SK-N-SH (cell line): ENCODE measurements around the gene TTC7B. TPM values are rescaled to one million over a fixed set of nuclear protein-coding genes. Genes with fewer than 3 reads are reported as not detected.

Experiments used
- CTCF ChIA-PET: fragments of 300-600, 350-600 bp; formaldehyde crosslinking; extraction: SDS; loops from one replicate; lab custom pipeline; 2021; lab: Yijun Ruan, JAX
- POLR2A ChIA-PET: fragments of 350-600 bp; sonication (Branson Sonifier 250); formaldehyde crosslinking; extraction: SDS; loops from one replicate; lab custom pipeline; 2020; ENCODE audit warnings: antibody characterized with exemption, inconsistent platforms; lab: Yijun Ruan, JAX
- DNase-seq: peaks from one replicate; pipeline ENCODE4 v3.0.0; 2012
- H2AFZ ChIP-seq: fragments of 200-600 bp; sonication (generic); 2 replicates; pipeline ENCODE4 v1.8.1; 2016; ENCODE audit warnings: antibody characterized with exemption, mild to moderate bottlenecking, low read depth
- H3F3A ChIP-seq: fragments of 200-600 bp; sonication (generic); replicated peaks from 2 replicates; pipeline ENCODE3; 2016; ENCODE audit warnings: antibody characterized with exemption, mild to moderate bottlenecking; ENCODE audit not compliant: insufficient read depth
- H3K27ac ChIP-seq, 2 experiments: fragments of 200-500 bp in 1 of 2; fragments of 200-600 bp in 1 of 2; sonication (Bioruptor generic) in 1 of 2; sonication (generic), shearing (Covaris generic) in 1 of 2; 2 replicates each; pipeline versions ENCODE4 v1.5.1 to v1.6.1; 2014 to 2016; ENCODE audit warnings: low read depth in 2 of 2, inconsistent platforms in 1 of 2, low read length in 1 of 2, mild to moderate bottlenecking in 1 of 2, mixed read lengths in 1 of 2
- H3K27me3 ChIP-seq: fragments of 200-600 bp; sonication (generic), shearing (Covaris generic); 2 replicates; pipeline ENCODE4 v1.6.1; 2016; ENCODE audit warnings: mixed run types; ENCODE audit not compliant: insufficient read depth
- H3K36me3 ChIP-seq, 2 experiments: fragments of 200-500 bp in 1 of 2; fragments of 200-600 bp in 1 of 2; sonication (Bioruptor generic) in 1 of 2; sonication (generic) in 1 of 2; replicated peaks in 1 of 2; 2 replicates each; pipeline versions ENCODE3 to v1.5.1; 2014 to 2016; ENCODE audit warnings: low read length in 1 of 2, mild to moderate bottlenecking in 1 of 2; ENCODE audit not compliant: insufficient read depth in 2 of 2, control insufficient read depth in 1 of 2
- H3K4me1 ChIP-seq, 2 experiments: fragments of 200-500 bp in 1 of 2; fragments of 200-600 bp in 1 of 2; sonication (Bioruptor generic) in 1 of 2; sonication (generic), shearing (Covaris generic) in 1 of 2; 2 replicates each; pipeline versions ENCODE4 v1.5.1 to v1.6.1; 2014 to 2016; ENCODE audit warnings: low read depth in 1 of 2, low read length in 1 of 2, mixed run types in 1 of 2; ENCODE audit not compliant: insufficient read depth in 2 of 2, control insufficient read depth in 1 of 2
- H3K4me2 ChIP-seq: fragments of 200-600 bp; sonication (generic), shearing (Covaris generic); 2 replicates; pipeline ENCODE4 v1.6.1; 2017; ENCODE audit warnings: mixed run types
- H3K4me3 ChIP-seq, 2 experiments: fragments of 200-500 bp in 1 of 2; fragments of 200-600 bp in 1 of 2; sonication (Bioruptor generic) in 1 of 2; sonication (generic), shearing (Covaris generic) in 1 of 2; 2 replicates each; pipeline versions ENCODE4 v1.5.1 to v1.8.1; 2014 to 2016; ENCODE audit warnings: low read depth in 2 of 2, inconsistent platforms in 1 of 2, low read length in 1 of 2, mild to moderate bottlenecking in 1 of 2, mixed read lengths in 1 of 2, moderate library complexity in 1 of 2
- H3K79me2 ChIP-seq: fragments of 200-600 bp; sonication (generic); 2 replicates; pipeline ENCODE4 v1.8.1; 2017; ENCODE audit warnings: mild to moderate bottlenecking; ENCODE audit not compliant: insufficient read depth
- H3K9ac ChIP-seq: fragments of 200-600 bp; sonication (generic); 2 replicates; pipeline ENCODE4 v1.6.1; 2017; ENCODE audit warnings: mixed run types
- H3K9me2 ChIP-seq: fragments of 200-600 bp; sonication (generic); 2 replicates; pipeline ENCODE4 v1.6.1; 2017; ENCODE audit warnings: mixed run types
- H3K9me3 ChIP-seq: fragments of 200-600 bp; sonication (generic); 2 replicates; pipeline ENCODE4 v1.6.1; 2017; ENCODE audit warnings: mixed run types, mild to moderate bottlenecking, moderate library complexity
- H4K20me1 ChIP-seq: fragments of 200-600 bp; sonication (generic); 2 replicates; pipeline ENCODE4 v1.6.1; 2017; ENCODE audit warnings: mild to moderate bottlenecking, mixed run types; ENCODE audit not compliant: insufficient read depth
- CHD2 ChIP-seq: fragments of 150-350 bp; IDR thresholded peaks from 2 replicates; pipeline ENCODE4 v1.6.1; 2018; ENCODE audit warnings: low read length; ENCODE audit not compliant: partially characterized antibody
- EP300 ChIP-seq, 2 experiments: IDR thresholded peaks; 2 replicates each; pipeline versions ENCODE4 v1.4.0 to v1.6.1; 2012; ENCODE audit warnings: borderline replicate concordance in 1 of 2, low read depth in 1 of 2, low read length in 1 of 2
- FOSL2 ChIP-seq: IDR thresholded peaks from 2 replicates; pipeline ENCODE4 v1.4.0; 2012; ENCODE audit warnings: low read depth, mild to moderate bottlenecking, moderate library complexity, borderline replicate concordance
- GABPA ChIP-seq: IDR thresholded peaks from 2 replicates; pipeline ENCODE4 v1.4.0; 2012; ENCODE audit warnings: low read depth, mild to moderate bottlenecking
- GATA2 ChIP-seq: sonication (generic); formaldehyde crosslinking; IDR thresholded peaks from 2 replicates; pipeline ENCODE4 v1.5.0; 2020; ENCODE audit warnings: mild to moderate bottlenecking, missing genetic modification reagents
- POLR2AphosphoS5 ChIP-seq: IDR thresholded peaks from 2 replicates; pipeline ENCODE4 v1.6.1; 2012; ENCODE audit warnings: low read depth, low read length
- RFX5 ChIP-seq: IDR thresholded peaks from 2 replicates; pipeline ENCODE4 v1.6.1; 2012; ENCODE audit warnings: mild to moderate bottlenecking, improper control_type of control experiment, low read length
- TAF1 ChIP-seq: IDR thresholded peaks from 2 replicates; pipeline ENCODE4 v1.6.1; 2012; ENCODE audit warnings: low read depth, mild to moderate bottlenecking, low read length, moderate library complexity, borderline replicate concordance
- TEAD4 ChIP-seq: IDR thresholded peaks from 2 replicates; pipeline ENCODE4 v1.4.0; 2012; ENCODE audit warnings: mild to moderate bottlenecking, borderline replicate concordance; ENCODE audit not compliant: insufficient read depth
- USF2 ChIP-seq: fragments of 150-350 bp; IDR thresholded peaks from 2 replicates; pipeline ENCODE4 v1.6.1; 2017; ENCODE audit warnings: antibody characterized with exemption, low read length, low read depth, borderline replicate concordance
- YY1 ChIP-seq: IDR thresholded peaks from 2 replicates; pipeline ENCODE4 v1.4.0; 2012; ENCODE audit warnings: low read depth, mild to moderate bottlenecking
- WGBS: methylation state at CpG from one replicate; pipeline ENCODE4 v1.1.6; 2017; ENCODE audit warnings: low lambda C conversion rate; 5-methylcytosine and 5-hydroxymethylcytosine counted together
- polyA plus RNA-seq, 3 experiments: library from polyadenylated mRNA; depleted of rRNA; stranded (reverse); fragments of >200 nt; gene quantifications; 2 replicates each; pipeline ENCODE4 v1.2.3, GENCODE V29; 2012
- TF ChIP-seq, protein P1 (sequence below): IDR thresholded peaks from 2 replicates; pipeline ENCODE4 v1.4.0; 2012; ENCODE audit warnings: low read depth
- TF ChIP-seq, protein P2 (sequence below): fragments of 150-350 bp; IDR thresholded peaks from 2 replicates; pipeline ENCODE4 v1.6.1; 2016; ENCODE audit warnings: mild to moderate bottlenecking, low read depth, low read length

Gene TTC7B
- polyA plus RNA-seq, 1 of the 3 experiments (the other 2 are of a cell fraction), result 43.1 TPM

DNA sequence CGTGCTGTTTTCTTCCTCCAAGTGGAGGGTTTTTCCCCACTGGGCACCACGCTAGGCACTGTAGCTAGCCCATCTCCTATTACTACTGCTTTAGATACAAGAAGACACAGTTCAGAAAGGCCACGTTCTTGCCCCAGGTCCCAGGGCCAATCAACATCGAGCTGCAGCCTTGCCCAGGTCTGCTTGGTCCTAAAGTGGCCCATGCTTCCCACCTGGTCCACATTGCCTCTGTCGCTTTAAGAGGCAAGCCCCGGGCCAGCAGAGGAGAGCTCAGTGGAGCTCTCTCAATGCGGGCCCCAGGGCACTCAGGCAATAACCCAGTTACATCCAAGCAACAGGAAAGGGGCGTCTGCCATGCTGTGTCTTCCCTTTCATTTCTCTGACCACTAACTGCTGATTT, 271.3 kb downstream of the TTC7B start:
- Histone ChIP-seq H3K27me3 (no peaks in the 10 kb centered on the region), H2AFZ (no peak overlapping the region), H3K4me2 (no peak overlapping the region), H3F3A (no peaks in the 10 kb centered on the region), H3K9me3 (no peaks in the 10 kb centered on the region), H3K36me3 (no peaks in the 10 kb centered on the region), H3K9me2 (no peaks in the 10 kb centered on the region), H3K4me1 (peaks cover 0 to 60% of the 10 kb centered on the region in 2 experiments; a peak in 2 of 4 replicates), H3K79me2 (no peaks in the 10 kb centered on the region), H3K27ac (peak overlapping the region in 1 of 2 experiments; percentile 94; a peak in 2 of 4 replicates), H3K4me3 (no peak overlapping the region), H4K20me1 (no peaks in the 10 kb centered on the region), H3K9ac (no peak overlapping the region)
- POLR2A ChIA-PET, result interaction anchor here (0.5 to 3.3 kb wide), 2 partner anchors 23 to 72 kb away, joined by 3 to 14 read pairs; no protein-coding TSS in a partner anchor
- CTCF ChIA-PET, result interaction anchor here (1.1 to 2.5 kb wide), 4 partner anchors 23 to 153 kb away, joined by 3 to 9 read pairs (median 5); no protein-coding TSS in a partner anchor
- DNase-seq, result no peak
- WGBS, result 87% methylated on average over 8 of the region's 8 CpGs
- TF ChIP-seq GABPA (no peak), RFX5 (no peak), CHD2 (no peak)
- TF ChIP-seq, protein P1, sequence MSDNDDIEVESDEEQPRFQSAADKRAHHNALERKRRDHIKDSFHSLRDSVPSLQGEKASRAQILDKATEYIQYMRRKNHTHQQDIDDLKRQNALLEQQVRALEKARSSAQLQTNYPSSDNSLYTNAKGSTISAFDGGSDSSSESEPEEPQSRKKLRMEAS, result no peak
- TF ChIP-seq, protein P2, sequence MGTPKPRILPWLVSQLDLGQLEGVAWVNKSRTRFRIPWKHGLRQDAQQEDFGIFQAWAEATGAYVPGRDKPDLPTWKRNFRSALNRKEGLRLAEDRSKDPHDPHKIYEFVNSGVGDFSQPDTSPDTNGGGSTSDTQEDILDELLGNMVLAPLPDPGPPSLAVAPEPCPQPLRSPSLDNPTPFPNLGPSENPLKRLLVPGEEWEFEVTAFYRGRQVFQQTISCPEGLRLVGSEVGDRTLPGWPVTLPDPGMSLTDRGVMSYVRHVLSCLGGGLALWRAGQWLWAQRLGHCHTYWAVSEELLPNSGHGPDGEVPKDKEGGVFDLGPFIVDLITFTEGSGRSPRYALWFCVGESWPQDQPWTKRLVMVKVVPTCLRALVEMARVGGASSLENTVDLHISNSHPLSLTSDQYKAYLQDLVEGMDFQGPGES, result no peak

- Histone ChIP-seq H2AFZ (no peak overlapping the region), H3K79me2 (no peaks in the 10 kb centered on the region), H3K4me3 (no peak overlapping the region), H3K27ac (peak overlapping the region in 1 of 2 experiments; percentile 94; a peak in 1 of 4 replicates), H4K20me1 (no peaks in the 10 kb centered on the region), H3F3A (no peaks in the 10 kb centered on the region)
- ChIA-PET POLR2A (interaction anchor here (0.5 to 3.3 kb wide), 2 partner anchors 22 to 72 kb away, joined by 3 to 14 read pairs; no protein-coding TSS in a partner anchor), CTCF (interaction anchor here (1.5 to 2.5 kb wide), 2 partner anchors 145 to 153 kb away, joined by 7 to 9 read pairs; no protein-coding TSS in a partner anchor)
- DNase-seq, result no peak
- 95% methylated on average over 9 of the region's 9 CpGs for WGBS
- TF ChIP-seq YY1 (no peak), GATA2 (CRISPR knock-in tag) (no peak), TAF1 (no peak), EP300 (IDR thresholded peaks at IDR 0.05; ENCODE audit: borderline replicate concordance in 1 of 2, low read depth in 1 of 2, low read length in 1 of 2) (no peak), TEAD4 (no peak), FOSL2 (no peak), USF2 (no peak), POLR2AphosphoS5 (no peak)
- TF ChIP-seq, protein P1, result no peak
- TF ChIP-seq, all 33 proteins: peak for 0
- H3K4me2 ChIP-seq, result no peak overlapping the region
- peaks cover 0 to 2% of the 10 kb centered on the region in 2 experiments for H3K36me3 ChIP-seq
- H3K4me1 ChIP-seq, result peaks cover 0 to 57% of the 10 kb centered on the region in 2 experiments; a peak in 2 of 4 replicates
- H3K9ac ChIP-seq, result no peak overlapping the region
- H3K9me3 ChIP-seq, result no peaks in the 10 kb centered on the region
- H3K9me2 ChIP-seq, result no peaks in the 10 kb centered on the region
- no peaks in the 10 kb centered on the region for H3K27me3 ChIP-seq
Observed at GRCh38 chr14:90544566-90544965, 271.7 kb downstream of the TTC7B start.
